HUDEP-2 (cell line): ENCODE data around the gene DNM3.
A peak's percentile ranks its signal among the peaks of the same experiment; 100 is the strongest.

Experiments used
- DNase-seq, 76 experiments: peaks; one replicate each; lab custom pipeline; 2025; ENCODE audit not compliant: unreplicated experiment in 76 of 76; lab: John Stamatoyannopoulos, UW

Gene DNM3

GRCh38 chr1:171816300-171816901 is 24.9 kb upstream of the DNM3 start:
- DNase-seq, result no peak

GRCh38 chr1:171817511-171818265 is 23.6 kb upstream of the DNM3 start:
- DNase-seq, result peak in 38 of 76 experiments; percentile 8 to 66 (median 25)

GRCh38 chr1:171819946-171820345 is 21.4 kb upstream of the DNM3 start:
- no peak for DNase-seq

- no peak for DNase-seq
Observed at GRCh38 chr1:171826973-171827372, 14.3 kb upstream of the DNM3 start.

GRCh38 chr1:171828794-171829193 is 12.5 kb upstream of the DNM3 start:
- DNase-seq, result no peak

GRCh38 chr1:171833091-171833825 is 8.0 kb upstream of the DNM3 start:
- peak in 3 of 76 experiments; percentile 2 to 18 (median 5) for DNase-seq

- no peak for DNase-seq
Observed at GRCh38 chr1:171834821-171835220, 6.5 kb upstream of the DNM3 start.

- DNase-seq, result no peak
Observed at GRCh38 chr1:171835891-171836290, 5.4 kb upstream of the DNM3 start.

- peak in 1 of 76 experiments; percentile 1 for DNase-seq
Observed at GRCh38 chr1:171841931-171842761, 848 bp downstream of the DNM3 start.

GRCh38 chr1:171844381-171844780 is 3.1 kb downstream of the DNM3 start:
- DNase-seq, result no peak

GRCh38 chr1:171845998-171846397 is 4.7 kb downstream of the DNM3 start:
- no peak for DNase-seq

GRCh38 chr1:171849245-171849898 is 8.1 kb downstream of the DNM3 start:
- no peak for DNase-seq

- no peak for DNase-seq
Observed at GRCh38 chr1:171850651-171851350, 9.5 kb downstream of the DNM3 start.

- DNase-seq, result no peak
Observed at GRCh38 chr1:171852272-171852671, 11.0 kb downstream of the DNM3 start.

GRCh38 chr1:171855381-171855780 is 14.1 kb downstream of the DNM3 start:
- DNase-seq, result no peak

- no peak for DNase-seq
Observed at GRCh38 chr1:171858696-171859095, 17.4 kb downstream of the DNM3 start.

GRCh38 chr1:171860696-171861095 is 19.4 kb downstream of the DNM3 start:
- no peak for DNase-seq

GRCh38 chr1:171863531-171863930 is 22.2 kb downstream of the DNM3 start:
- DNase-seq, result no peak

GRCh38 chr1:171864308-171864707 is 23.0 kb downstream of the DNM3 start:
- no peak for DNase-seq

- no peak for DNase-seq
Observed at GRCh38 chr1:171865106-171865505, 23.8 kb downstream of the DNM3 start.
